Astrocyte (in vitro differentiated cells and primary cell): Measurements from ENCODE around the gene NANOS2. TPM values are rescaled to one million over a fixed set of nuclear protein-coding genes. Genes with fewer than 3 reads are reported as not detected.
A peak's percentile ranks its signal among the peaks of the same experiment; 100 is the strongest.

Experiments
- DNase-seq: peaks from one replicate; pipeline ENCODE4 v3.0.0-alpha.2; 2010; ENCODE audit warnings: low read depth
- FAIRE-seq: peaks from 2 replicates; lab custom pipeline; 2011; peaks lifted over from hg19 to GRCh38; lab: Jason Lieb, UNC
- H2AFZ ChIP-seq: 2 replicates; pipeline ENCODE4 v1.6.0; 2012; ENCODE audit warnings: low read depth, low read length, inconsistent platforms
- H3K27ac ChIP-seq: 2 replicates; pipeline ENCODE4 v1.5.1; 2011; ENCODE audit warnings: low read depth, low read length, inconsistent platforms
- H3K27me3 ChIP-seq: 2 replicates; pipeline ENCODE4 v1.6.0; 2011; ENCODE audit warnings: low read length, inconsistent platforms; ENCODE audit not compliant: insufficient read depth
- H3K36me3 ChIP-seq: 2 replicates; pipeline ENCODE4 v1.5.1; 2011; ENCODE audit warnings: low read length, inconsistent platforms; ENCODE audit not compliant: insufficient read depth
- H3K4me1 ChIP-seq: 2 replicates; pipeline ENCODE4 v1.5.1; 2011; ENCODE audit warnings: low read length, inconsistent platforms; ENCODE audit not compliant: insufficient read depth
- H3K4me2 ChIP-seq: 2 replicates; pipeline ENCODE4 v1.6.0; 2012; ENCODE audit warnings: low read length, inconsistent platforms
- H3K4me3 ChIP-seq: 2 replicates; pipeline ENCODE4 v1.5.1; 2011; ENCODE audit warnings: low read depth, mild to moderate bottlenecking, low read length, inconsistent platforms; ENCODE audit not compliant: insufficient read depth
- H3K79me2 ChIP-seq: 2 replicates; pipeline ENCODE4 v1.6.0; 2012; ENCODE audit warnings: mild to moderate bottlenecking, low read length, inconsistent platforms; ENCODE audit not compliant: insufficient read depth
- H3K9ac ChIP-seq: 2 replicates; pipeline ENCODE4 v1.6.0; 2012; ENCODE audit warnings: mild to moderate bottlenecking, low read length, inconsistent platforms
- H3K9me3 ChIP-seq: 2 replicates; pipeline ENCODE4 v1.5.1; 2012; ENCODE audit warnings: low read depth, mild to moderate bottlenecking, low read length, inconsistent platforms; ENCODE audit not compliant: insufficient read depth
- H4K20me1 ChIP-seq: 2 replicates; pipeline ENCODE4 v1.6.0; 2012; ENCODE audit warnings: low read length, inconsistent platforms; ENCODE audit not compliant: insufficient read depth
- H3K27ac Mint-ChIP-seq: one replicate; pipeline ENCODE4 v1.8.0; 2021; ENCODE audit warnings: mild to moderate bottlenecking, mixed read lengths; ENCODE audit not compliant: unreplicated experiment
- H3K27me3 Mint-ChIP-seq: one replicate; pipeline ENCODE4 v1.8.0; 2021; ENCODE audit warnings: low read depth, mixed read lengths; ENCODE audit not compliant: unreplicated experiment
- H3K36me3 Mint-ChIP-seq: one replicate; pipeline ENCODE4 v1.8.0; 2021; ENCODE audit warnings: low read depth, mixed read lengths; ENCODE audit not compliant: unreplicated experiment
- H3K4me1 Mint-ChIP-seq: one replicate; pipeline ENCODE4 v1.8.0; 2021; ENCODE audit warnings: low read depth, mixed read lengths; ENCODE audit not compliant: unreplicated experiment
- H3K4me3 Mint-ChIP-seq: one replicate; pipeline ENCODE4 v1.8.0; 2021; ENCODE audit warnings: mild to moderate bottlenecking, moderate library complexity, mixed read lengths; ENCODE audit not compliant: unreplicated experiment
- H3K9me3 Mint-ChIP-seq: one replicate; pipeline ENCODE4 v1.8.0; 2021; ENCODE audit warnings: mild to moderate bottlenecking, mixed read lengths; ENCODE audit not compliant: unreplicated experiment
- CTCF ChIP-seq: IDR thresholded peaks from 2 replicates; pipeline ENCODE4 v1.5.1; 2011; ENCODE audit warnings: low read depth, mild to moderate bottlenecking, inconsistent platforms, low read length, moderate library complexity; ENCODE audit not compliant: insufficient read depth
- EZH2 ChIP-seq: IDR thresholded peaks from 2 replicates; pipeline ENCODE4 v1.6.1; 2012; ENCODE audit warnings: mild to moderate bottlenecking, low read length, inconsistent platforms; ENCODE audit not compliant: insufficient read depth
- total RNA-seq: library from RNA; stranded (reverse); gene quantifications from 2 replicates; pipeline ENCODE4 v1.2.1, GENCODE V29; 2021

The NANOS2 gene
- total RNA-seq, 1 donor from 2014 or later, result not detected

DNA sequence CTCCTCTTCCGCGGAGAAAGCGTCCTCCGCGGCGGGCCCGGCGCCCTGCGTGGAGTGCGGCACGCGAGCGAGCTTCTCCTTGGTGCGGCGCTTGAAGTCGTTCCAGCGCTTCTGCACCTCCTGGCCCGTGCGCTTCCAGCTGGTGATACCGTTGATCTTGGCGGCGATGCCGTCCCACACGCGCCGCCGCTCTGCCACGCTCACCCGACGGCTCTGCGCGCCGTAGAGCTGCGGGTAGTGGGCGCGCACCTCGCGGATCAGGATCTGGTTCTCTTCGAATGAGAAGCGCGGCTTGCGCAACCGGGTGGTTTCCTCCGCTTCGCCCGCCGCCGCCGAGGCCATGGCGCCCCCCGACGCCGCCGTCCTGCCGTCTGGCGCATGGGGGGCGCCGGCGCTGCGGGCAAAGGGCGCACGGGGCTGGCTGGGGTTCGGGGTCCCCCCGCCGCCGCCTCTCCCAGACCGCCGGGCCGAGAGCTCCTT lies 13.1 kb downstream of the NANOS2 start:
- FAIRE-seq (no peak), DNase-seq (no peak)
- no peak overlapping the region for H3K27ac Mint-ChIP-seq
- Histone ChIP-seq H3K9me3 (no peaks in the 10 kb centered on the region), H3K79me2 (peaks cover 4% of the 10 kb centered on the region), H3K9ac (peak overlapping the region; percentile 4), H3K4me3 (peak overlapping the region; percentile 48), H3K4me1 (peaks cover 9% of the 10 kb centered on the region), H3K4me2 (peak overlapping the region; percentile 100), H3K27ac (no peak overlapping the region), H3K27me3 (no peaks in the 10 kb centered on the region), H2AFZ (peak overlapping the region; percentile 73), H3K36me3 (no peaks in the 10 kb centered on the region), H4K20me1 (peaks cover 14% of the 10 kb centered on the region)
- H3K27me3 Mint-ChIP-seq, result peaks cover 2% of the 10 kb centered on the region
- H3K4me3 Mint-ChIP-seq, result peak overlapping the region; percentile 81
- H3K36me3 Mint-ChIP-seq, result peaks cover 13% of the 10 kb centered on the region
- TF ChIP-seq EZH2, result no peak
- TF ChIP-seq CTCF, result no peak
- H3K9me3 Mint-ChIP-seq, result no peaks in the 10 kb centered on the region
- H3K4me1 Mint-ChIP-seq, result peaks cover 8% of the 10 kb centered on the region

GRCh38 chr19:45900738-45901431 lies 13.7 kb downstream of the NANOS2 start:
- no peak overlapping the region for H3K27ac ChIP-seq
- H3K27me3 ChIP-seq, result no peaks in the 10 kb centered on the region
- H3K79me2 ChIP-seq, result peaks cover 4% of the 10 kb centered on the region
- H3K36me3 Mint-ChIP-seq, result peaks cover 13% of the 10 kb centered on the region
- no peak for FAIRE-seq
- H4K20me1 ChIP-seq, result peaks cover 14% of the 10 kb centered on the region
- H3K9ac ChIP-seq, result peak overlapping the region; percentile 4
- H3K9me3 Mint-ChIP-seq, result no peaks in the 10 kb centered on the region
- no peak overlapping the region for H3K27ac Mint-ChIP-seq
- H3K4me2 ChIP-seq, result peak overlapping the region; percentile 100
- peaks cover 2% of the 10 kb centered on the region for H3K27me3 Mint-ChIP-seq
- peaks cover 5% of the 10 kb centered on the region for H3K4me1 Mint-ChIP-seq
- H3K36me3 ChIP-seq, result no peaks in the 10 kb centered on the region
- TF ChIP-seq CTCF (no peak), EZH2 (no peak)
- peak overlapping the region; percentile 48 for H3K4me3 ChIP-seq
- H3K4me3 Mint-ChIP-seq, result peak overlapping the region; percentile 81
- peaks cover 9% of the 10 kb centered on the region for H3K4me1 ChIP-seq
- no peak for DNase-seq
- H2AFZ ChIP-seq, result peak overlapping the region; percentile 73
- H3K9me3 ChIP-seq, result no peaks in the 10 kb centered on the region
